Peyer's patch (tissue), 4 donors: ENCODE data around the gene GPATCH3. TPM values are rescaled to one million over a fixed set of nuclear protein-coding genes. Genes with fewer than 3 reads are reported as not detected.

Source experiments
- DNase-seq, 3 donors: peaks; one replicate each; pipeline ENCODE4 v3.0.0-alpha.2; 2017 to 2019
- H3K27ac ChIP-seq, 4 donors: fragments of 200-600 bp; sonication (generic); one replicate each; pipeline ENCODE4 v1.5.1; 2016 to 2019
- H3K27me3 ChIP-seq, 2 donors: fragments of 200-600 bp; sonication (generic); one replicate each; pipeline ENCODE4 v1.5.1; 2019
- H3K36me3 ChIP-seq, 3 donors: fragments of 200-600 bp; sonication (generic); one replicate each; pipeline ENCODE4 v1.5.1; 2016 to 2019
- H3K4me1 ChIP-seq, 4 donors: fragments of 200-600 bp; sonication (generic); one replicate each; pipeline ENCODE4 v1.5.1; 2016 to 2019
- H3K4me3 ChIP-seq, 4 donors: fragments of 200-600 bp; sonication (generic); 1 replicate in 3 of 4; 2 replicates in 1 of 4; pipeline ENCODE4 v1.5.1; 2016 to 2019; ENCODE audit warnings: mild to moderate bottlenecking in 1 of 4
- H3K9me3 ChIP-seq, 4 donors: fragments of 200-600 bp; sonication (generic); one replicate each; pipeline ENCODE4 v1.5.1; 2016 to 2019; ENCODE audit warnings: mild to moderate bottlenecking in 1 of 4
- POLR2A ChIP-seq, 2 donors: fragments of 450-650 bp; IDR thresholded peaks; one replicate each; pipeline ENCODE4 v1.5.1; 2017; ENCODE audit warnings: antibody characterized with exemption in 2 of 2, mild to moderate bottlenecking in 2 of 2, moderate library complexity in 2 of 2
- total RNA-seq, 4 donors: library from RNA; depleted of rRNA; stranded (reverse); fragments of >200 nt; gene quantifications; one replicate each; pipeline ENCODE4 v1.1.0, GENCODE V29; 2016
- TF ChIP-seq, protein P1 (sequence below), 6 experiments: fragments of 450-650 bp in 4 of 6; fragments of 200-600 bp in 2 of 6; sonication (generic) in 1 of 6; IDR thresholded peaks; one replicate each; pipeline ENCODE4 v1.5.1; 2017 to 2019; ENCODE audit warnings: antibody characterized with exemption in 6 of 6, mild to moderate bottlenecking in 3 of 6, moderate library complexity in 1 of 6

Gene GPATCH3
- total RNA-seq, 4 donors from 2014 or later = 8.4 to 28.5 (median 14.2) TPM

DNA sequence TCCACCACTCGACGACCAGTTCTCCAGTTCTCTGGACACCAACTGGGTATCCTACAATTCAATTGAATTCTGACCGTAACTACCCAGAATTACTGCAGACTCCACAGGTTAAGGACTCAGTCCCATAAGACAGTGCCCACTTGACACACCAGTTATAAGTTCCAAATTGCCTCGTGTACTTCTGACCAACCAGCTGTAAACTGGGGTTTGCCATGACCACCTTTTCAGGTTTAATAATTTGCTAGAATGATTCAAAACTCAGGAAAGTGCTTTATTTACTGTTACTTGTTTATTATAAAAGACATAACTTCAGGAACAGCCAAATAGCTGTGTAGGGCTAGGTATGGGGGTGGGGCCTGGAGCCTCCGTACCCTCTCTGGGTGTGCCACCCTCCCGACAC, 36.6 kb upstream of the GPATCH3 start:
- no peak overlapping the region for H3K4me3 ChIP-seq
- no peak for TF ChIP-seq POLR2A (IDR thresholded peaks at IDR 0.05)
- TF ChIP-seq, protein P1, sequence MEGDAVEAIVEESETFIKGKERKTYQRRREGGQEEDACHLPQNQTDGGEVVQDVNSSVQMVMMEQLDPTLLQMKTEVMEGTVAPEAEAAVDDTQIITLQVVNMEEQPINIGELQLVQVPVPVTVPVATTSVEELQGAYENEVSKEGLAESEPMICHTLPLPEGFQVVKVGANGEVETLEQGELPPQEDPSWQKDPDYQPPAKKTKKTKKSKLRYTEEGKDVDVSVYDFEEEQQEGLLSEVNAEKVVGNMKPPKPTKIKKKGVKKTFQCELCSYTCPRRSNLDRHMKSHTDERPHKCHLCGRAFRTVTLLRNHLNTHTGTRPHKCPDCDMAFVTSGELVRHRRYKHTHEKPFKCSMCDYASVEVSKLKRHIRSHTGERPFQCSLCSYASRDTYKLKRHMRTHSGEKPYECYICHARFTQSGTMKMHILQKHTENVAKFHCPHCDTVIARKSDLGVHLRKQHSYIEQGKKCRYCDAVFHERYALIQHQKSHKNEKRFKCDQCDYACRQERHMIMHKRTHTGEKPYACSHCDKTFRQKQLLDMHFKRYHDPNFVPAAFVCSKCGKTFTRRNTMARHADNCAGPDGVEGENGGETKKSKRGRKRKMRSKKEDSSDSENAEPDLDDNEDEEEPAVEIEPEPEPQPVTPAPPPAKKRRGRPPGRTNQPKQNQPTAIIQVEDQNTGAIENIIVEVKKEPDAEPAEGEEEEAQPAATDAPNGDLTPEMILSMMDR (IDR thresholded peaks at IDR 0.05) = no peak
- H3K4me1 ChIP-seq = no peaks in the 10 kb centered on the region
- H3K36me3 ChIP-seq = peaks cover 0 to 56% (median 3%) of the 10 kb centered on the region in 3 donors
- no peak for DNase-seq
- H3K27me3 ChIP-seq = no peaks in the 10 kb centered on the region
- no peaks in the 10 kb centered on the region for H3K9me3 ChIP-seq
- H3K27ac ChIP-seq = no peak overlapping the region

DNA sequence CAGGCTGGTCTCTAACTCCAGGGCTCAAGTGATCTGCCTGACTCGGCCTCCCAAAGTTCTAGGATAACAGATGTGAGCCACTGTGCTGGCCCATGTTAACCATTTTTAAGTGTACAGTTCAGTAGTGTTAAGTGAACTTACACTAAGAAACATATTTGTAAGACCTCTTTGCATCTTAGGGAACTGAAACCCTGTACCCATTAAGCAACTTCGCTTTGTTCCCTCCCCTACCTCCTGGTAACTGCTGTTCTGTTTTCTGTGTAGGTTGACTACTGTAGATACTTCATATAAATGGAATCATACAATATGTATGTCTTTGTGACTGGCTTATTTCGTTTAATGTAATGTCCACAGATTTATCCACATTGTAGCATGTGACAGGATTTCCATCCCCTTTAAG, 32.3 kb upstream of the GPATCH3 start:
- Histone ChIP-seq H3K4me1 (no peaks in the 10 kb centered on the region), H3K9me3 (no peaks in the 10 kb centered on the region), H3K27me3 (no peaks in the 10 kb centered on the region), H3K36me3 (peaks cover 0 to 47% (median 0%) of the 10 kb centered on the region in 3 donors), H3K4me3 (no peak overlapping the region), H3K27ac (no peak overlapping the region)
- DNase-seq = no peak
- no peak for TF ChIP-seq POLR2A (IDR thresholded peaks at IDR 0.05)
- TF ChIP-seq, protein P1 (IDR thresholded peaks at IDR 0.05) = no peak

DNA sequence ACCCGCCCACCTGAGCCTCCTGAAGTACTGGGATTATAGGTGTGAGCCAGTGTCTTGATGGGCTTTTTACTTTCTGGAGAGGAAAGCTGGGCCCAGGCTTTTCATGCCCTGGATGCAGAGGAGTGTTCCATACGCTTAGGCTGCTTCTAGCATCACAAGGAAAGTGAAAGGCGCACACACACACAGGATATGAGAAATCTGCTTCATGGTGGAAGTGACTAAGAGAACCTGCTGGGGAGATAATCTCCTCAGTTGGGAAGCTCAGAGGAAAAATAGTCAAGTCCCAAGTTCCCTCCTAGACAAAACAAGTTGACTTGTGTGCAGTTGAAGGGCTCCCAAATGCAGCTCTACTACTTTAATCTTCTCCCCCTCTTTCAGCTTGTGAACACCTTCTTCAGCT, 23.4 kb upstream of the GPATCH3 start:
- DNase-seq = no peak
- TF ChIP-seq, protein P1 (IDR thresholded peaks at IDR 0.05) = no peak
- TF ChIP-seq POLR2A (IDR thresholded peaks at IDR 0.05) = no peak
- Histone ChIP-seq H3K9me3 (no peaks in the 10 kb centered on the region), H3K4me3 (no peak overlapping the region), H3K36me3 (peaks cover 0 to 40% (median 0%) of the 10 kb centered on the region in 3 donors), H3K27me3 (no peaks in the 10 kb centered on the region), H3K4me1 (peaks cover 0 to 17% (median 7%) of the 10 kb centered on the region in 4 donors), H3K27ac (no peak overlapping the region)

DNA sequence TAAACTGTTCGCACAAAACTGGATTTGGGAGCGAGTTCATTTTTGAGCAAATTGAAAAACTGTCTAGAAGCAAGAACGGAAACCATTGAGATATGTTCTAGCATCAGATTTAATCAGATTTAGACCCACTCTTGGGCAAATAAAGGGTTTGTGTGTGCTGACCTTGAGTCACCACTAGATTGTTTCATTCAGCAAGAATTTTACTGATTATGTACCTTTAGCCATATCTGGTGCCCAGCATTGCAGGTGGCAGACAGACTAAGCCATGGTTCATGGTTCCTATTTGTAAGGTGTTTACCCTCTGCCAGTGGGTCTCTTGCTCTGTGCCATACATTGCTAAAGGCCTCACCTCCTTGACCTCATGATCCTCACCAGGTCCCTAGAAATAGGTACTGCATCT, 22.6 kb upstream of the GPATCH3 start:
- Histone ChIP-seq H3K9me3 (no peaks in the 10 kb centered on the region), H3K27ac (no peak overlapping the region), H3K27me3 (no peaks in the 10 kb centered on the region), H3K4me3 (peak overlapping the region in 2 of 4 donors; percentile 92 to 96), H3K36me3 (peaks cover 0 to 39% (median 0%) of the 10 kb centered on the region in 3 donors), H3K4me1 (peaks cover 0 to 17% (median 7%) of the 10 kb centered on the region in 4 donors)
- no peak for DNase-seq
- TF ChIP-seq POLR2A (IDR thresholded peaks at IDR 0.05) = no peak
- TF ChIP-seq, protein P1 (IDR thresholded peaks at IDR 0.05) = no peak

DNA sequence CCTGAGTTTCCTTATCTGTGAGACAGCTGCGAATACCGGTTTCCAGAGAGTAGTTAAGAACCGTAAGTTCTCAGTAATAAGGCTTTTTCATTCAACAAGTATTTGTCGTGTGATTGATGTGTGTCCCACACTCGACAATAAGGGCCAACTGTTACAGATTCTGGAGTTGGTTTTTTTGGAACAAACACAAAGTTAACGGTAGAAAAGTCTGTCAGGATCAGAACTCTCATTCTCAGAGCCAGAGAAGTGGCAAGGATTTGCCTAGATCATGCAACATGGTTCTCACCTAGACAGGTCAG, 22.1 kb upstream of the GPATCH3 start:
- Histone ChIP-seq H3K4me1 (peaks cover 0 to 17% (median 7%) of the 10 kb centered on the region in 4 donors), H3K9me3 (no peaks in the 10 kb centered on the region), H3K4me3 (peak overlapping the region; percentile 73 to 96 (median 94)), H3K27ac (peak overlapping the region in 2 of 4 donors; percentile 83 to 91), H3K36me3 (peaks cover 0 to 35% (median 0%) of the 10 kb centered on the region in 3 donors), H3K27me3 (no peaks in the 10 kb centered on the region)
- DNase-seq = no peak
- no peak for TF ChIP-seq POLR2A (IDR thresholded peaks at IDR 0.05)
- TF ChIP-seq, protein P1 (IDR thresholded peaks at IDR 0.05) = no peak
